CD4-positive, alpha-beta T cell treated with Interleukin-17A for 1 hour (primary cell): ENCODE results near the gene ZNF335.
"Not testable (repeated sequence)": the region's sequence is repeated elsewhere in the genome, so short reads cannot be mapped to it uniquely, and the experiment has no call there.

Experiments used
- DNase-seq: peaks from one replicate; pipeline ENCODE4 v3.0.0-alpha.2; 2020

Gene ZNF335

DNA sequence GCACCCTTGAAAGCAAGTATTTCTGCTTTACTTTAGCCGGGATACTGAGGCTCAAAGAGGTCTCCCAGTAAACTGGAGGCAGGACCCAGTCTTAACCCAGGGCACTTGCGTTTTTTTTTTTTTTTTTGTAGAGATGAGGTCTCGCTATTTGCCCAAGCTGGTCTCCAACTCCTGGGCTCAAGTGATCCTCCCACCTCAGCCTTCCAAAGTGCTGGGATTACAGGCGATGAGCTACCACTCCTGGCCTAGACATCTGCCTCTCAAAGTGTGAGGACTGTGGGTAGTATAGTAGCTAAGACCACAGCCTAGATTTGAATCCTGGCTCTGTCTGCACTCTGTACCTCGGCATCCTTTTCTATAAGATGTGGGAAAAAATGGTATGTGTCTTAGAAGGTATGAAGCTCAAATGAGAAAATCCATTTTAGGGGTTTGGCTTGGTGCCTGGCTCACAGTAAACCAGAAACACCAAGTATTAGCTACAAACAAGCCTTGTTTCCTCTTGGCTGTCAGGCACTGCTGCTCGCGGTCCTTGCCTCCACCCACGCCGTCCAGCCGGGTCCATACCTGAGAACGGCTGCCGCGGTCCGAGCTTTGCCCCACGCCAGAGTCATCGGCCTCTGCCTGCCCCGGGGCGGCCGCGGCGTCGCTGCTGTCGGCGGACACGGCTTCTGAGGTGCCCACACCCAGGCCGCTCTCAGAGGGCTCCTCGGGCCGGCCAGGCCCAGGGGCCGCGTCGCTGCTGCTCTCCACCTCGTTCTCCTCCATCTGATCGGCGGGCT is 1.2 kb downstream of the ZNF335 start:
- peak; percentile 25 for DNase-seq

DNA sequence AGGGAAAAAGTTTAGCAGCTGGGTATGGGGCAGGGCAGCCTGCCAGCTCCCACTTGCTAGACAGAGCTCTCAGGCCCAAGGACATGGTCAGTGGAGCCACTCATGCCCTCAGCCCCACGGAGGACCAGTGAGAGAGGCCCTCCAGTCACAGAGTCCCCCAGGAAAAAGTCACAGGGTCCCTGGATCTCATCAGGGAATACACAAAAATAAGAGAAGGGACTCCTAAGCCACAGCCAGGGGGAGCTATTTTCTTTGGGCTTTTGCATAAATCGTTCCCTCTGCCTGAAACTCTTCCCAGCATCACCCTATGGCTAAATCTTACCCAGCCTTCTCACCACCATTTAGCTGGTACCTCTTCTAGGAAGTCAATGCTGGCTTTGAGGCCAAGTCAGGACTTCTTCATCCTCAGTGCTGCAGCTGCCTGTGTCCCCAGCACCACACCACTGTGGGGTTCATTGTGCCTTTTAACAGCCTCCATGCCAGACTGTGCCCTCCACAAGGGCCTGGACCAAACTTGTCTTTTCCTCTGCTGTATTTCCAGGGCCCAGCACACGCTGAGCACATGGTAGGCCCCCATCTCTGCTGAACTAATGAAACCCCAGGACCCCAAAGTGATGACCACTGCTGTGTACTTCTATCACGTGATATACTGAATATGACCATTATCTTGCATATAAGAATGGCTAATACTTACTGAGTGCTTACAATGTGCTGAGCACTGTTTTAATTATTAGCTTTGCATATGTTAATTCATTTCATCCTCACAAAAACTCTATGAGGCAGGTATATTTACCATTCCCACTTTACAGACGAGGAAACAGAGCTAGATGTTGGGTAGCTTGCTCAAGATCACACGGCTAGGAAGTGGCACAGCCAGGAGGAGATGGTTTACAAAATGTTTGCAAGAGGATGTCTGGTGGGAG is 2.0 kb downstream of the ZNF335 start:
- peak; percentile 38 for DNase-seq

DNA sequence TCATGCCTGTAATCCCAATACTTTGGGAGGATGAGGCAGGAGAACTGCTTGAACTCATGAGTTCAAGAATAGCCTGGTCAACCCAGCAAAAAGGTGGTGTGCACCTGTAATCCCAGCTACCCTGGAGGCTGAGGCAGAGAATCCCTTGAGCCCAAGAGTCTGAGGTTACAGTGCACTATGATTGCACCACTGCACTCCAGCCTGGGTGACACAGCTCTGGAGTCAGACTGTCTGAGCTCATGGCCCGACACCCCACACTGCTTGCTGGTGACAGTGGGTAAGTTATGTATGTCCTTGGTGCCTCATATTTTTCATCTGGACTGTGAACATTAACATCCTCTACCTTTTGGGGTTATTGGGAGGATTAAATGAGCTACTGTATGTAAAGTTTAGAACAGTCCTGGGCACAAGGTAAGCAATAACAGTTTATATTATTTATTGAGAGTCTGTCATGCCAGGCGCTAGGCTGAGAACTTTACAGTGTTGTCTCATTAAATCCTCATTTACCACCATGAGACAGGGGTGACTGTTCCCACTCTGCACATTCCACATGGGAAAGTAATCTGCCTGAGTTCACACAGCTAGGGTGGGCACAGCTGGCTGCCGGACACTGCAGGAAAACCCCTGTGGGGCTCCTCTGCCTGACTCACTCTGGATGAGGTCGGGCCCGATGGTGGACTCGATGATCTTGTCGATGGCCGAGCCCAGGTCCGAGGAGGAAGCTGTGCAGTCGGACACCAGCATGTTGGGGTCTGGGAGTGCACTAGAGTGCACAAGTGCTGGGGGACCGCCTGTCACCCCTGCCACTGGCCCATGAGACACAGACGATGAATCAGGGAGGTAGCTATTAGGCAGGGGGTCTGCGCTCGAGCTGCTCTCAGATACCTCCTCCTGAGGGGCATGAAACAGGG is 2.9 kb downstream of the ZNF335 start:
- no peak for DNase-seq

DNA sequence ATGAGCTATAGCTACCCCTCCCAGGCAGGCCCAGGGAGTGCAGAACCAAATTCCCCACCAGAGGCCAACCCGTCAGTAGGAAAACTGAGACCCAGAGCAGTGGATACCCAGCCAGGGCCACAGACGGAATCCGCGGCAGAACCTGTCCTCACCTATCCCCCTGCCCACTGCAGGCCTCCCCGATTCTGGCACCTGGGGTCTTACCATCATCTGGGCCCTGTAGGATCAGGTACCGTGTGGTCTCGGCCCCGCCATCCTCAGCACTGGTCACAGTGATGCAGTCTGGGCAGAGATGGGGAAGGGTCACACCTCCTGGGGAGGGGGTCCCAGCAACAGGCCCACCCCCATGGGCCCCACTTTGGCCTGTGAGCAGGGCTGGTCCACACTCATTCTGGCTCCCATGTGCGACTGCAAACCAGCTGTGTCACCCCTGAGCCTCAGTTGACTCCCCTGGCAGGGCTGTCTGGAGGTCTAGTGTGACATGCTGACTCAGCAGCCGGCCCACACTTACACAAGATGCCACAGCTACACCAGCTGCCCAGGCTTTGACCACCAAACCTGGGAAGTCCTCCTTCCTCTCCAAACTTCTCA is 3.8 kb downstream of the ZNF335 start:
- no peak for DNase-seq

DNA sequence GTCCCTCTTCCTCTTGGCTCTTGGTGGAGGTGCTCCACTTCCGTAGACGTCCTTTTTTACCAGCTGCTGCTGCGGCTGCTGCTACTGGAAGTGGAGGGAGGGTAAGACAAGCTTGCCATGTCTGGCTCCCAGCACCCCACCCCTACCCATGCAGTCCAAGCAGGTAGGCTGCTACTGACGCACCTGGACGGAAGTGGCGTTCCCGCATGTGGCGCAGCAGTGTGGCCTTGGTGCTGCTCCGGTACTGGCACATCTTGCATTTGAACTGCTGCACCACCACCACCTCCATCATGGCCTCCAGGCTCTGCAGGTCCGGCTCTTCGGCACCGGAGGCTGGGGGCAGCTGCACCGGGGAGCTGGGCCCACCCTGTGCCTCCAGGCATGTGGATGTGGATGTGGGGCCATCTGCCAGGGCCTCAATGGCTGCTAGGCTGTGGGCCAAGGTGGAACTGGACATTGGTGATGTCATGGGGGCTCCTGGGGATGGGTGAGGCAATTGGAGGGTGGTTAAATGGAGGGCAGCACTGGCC is 4.4 kb downstream of the ZNF335 start:
- DNase-seq: no peak

DNA sequence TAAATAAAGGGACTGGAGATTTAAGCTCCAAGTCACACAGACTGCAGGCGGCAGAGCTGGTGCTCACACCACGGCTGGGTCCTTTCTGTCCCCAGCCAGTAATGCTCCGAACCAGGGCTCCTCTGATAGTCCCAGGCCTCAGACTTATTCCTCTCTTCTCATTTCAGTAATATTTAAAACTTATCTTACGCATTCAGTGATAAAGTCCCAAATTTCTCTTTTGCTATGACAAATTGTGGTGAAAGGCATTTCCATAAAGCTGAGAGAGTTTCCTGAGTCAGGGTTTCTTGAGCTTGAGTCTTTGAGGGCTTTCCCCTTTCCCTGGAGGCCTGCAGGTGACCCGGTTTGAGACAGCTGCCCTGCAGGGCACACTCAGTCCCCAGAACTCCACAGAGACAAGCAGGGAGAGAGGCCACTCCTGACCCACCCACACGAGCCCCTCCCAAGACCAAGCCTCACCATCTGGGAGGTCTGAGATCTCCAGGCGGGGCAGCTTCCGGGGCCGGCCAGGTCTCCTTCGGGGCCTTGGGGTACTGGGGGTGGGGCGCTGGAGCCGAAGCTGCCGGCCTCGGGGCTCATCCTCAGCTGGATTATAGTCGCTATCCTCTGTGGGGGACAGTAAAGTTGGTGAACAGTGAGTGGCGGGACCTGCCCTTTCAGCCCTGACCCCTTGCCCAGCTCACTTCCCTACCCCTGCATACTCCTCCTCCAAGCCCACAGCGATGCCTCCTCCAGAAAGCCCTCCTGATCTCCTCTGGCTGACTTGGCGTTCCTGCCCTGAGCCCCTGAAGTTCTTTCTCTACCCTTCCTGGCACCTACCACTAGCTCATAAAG is 6.6 kb downstream of the ZNF335 start:
- DNase-seq: no peak

DNA sequence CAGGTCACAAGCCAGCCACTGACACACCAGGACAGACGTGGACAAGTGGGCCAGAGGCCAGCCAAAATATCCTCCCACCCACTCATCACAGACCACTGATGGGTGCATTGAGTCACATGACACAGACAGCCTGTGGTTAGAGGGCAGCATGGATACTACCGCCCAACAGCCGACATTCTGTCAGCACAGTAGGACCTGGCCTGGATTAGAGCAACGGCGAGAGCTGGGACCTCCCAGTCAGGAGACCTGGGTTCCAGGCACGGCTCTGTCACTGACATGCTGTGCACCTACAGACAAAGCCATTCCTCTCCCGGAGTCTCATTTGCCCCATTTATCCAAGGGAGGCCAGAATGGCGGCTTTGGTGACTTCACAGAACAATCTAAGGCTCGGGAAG is 8.0 kb downstream of the ZNF335 start:
- no peak for DNase-seq

DNA sequence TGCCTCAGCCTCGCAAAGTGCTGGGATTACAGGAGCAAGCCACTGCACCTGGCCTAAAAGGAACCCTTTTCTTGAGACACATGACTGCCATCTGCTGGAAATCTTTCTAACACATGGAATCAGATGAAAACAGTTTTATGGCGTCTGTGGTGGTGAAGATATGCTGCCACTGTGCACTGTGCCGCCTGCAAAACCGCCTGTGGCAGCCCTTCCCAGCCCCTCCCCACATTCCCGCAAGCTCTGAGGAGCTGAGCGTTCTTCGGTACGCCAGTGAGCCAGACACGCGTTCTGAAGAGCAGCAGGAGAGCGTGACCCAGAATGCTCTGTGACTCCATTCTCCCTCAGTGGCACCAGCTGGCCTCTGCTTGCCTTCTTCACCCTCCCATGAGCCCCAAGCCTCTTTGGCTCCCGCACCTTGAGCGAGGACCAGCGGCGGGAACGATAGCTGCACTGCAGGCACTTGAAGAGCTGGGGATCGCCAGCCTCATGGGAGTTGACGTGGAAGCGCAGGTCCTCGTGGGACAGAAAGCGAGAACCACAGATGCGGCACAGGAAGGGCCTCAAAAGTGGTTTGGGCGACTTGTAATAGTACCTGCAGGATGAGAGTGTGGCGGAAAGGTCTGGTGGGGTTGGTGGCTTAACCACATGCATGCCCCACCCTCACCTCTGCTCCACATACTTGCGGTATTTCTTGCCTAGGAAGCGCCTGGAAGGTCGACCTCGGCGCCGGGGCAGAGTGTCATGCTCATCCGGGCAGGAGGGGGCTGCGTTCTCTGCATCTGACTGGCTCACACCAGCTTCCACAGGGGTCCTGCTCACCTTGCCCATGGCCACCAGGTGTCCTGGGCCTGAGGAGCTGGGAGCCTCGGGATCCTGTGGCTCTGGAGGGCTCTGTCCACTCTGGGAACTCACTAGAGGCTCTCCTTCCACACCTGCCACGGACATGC is 8.7 kb downstream of the ZNF335 start:
- DNase-seq: peak; percentile 56

DNA sequence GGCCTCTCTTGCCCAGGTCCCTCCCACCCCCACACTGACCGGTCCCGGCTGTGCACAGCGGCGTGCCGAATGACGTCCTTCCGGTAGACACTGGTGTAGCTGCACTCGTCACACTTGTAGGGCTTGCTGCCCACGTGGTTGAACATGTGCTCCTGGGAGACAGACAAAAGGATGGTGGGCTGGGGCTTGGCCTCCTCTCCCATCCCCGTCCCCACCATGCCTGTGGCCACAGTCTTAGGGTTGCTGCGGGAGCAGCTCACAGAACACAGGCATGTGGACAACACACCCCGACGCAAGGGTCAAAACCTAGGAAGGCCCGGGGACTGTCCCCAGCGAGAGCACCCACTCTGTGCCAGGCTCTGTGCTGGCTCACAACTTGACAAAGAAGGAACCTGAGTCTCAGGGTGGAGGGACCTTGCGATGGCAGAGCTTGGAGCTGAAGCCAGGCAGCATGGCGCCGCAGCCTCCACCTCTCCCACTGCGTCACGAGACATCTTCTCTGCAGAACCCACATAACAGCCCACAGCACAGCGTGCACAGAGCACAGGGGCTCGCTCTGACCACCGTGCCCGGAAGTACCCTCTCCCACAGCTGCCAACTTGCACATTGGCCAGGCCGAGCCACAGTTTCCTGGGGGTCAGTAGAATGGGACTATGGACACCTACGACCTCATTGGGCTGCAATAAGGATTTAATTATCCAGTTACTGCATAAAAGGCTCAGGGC is 9.8 kb downstream of the ZNF335 start:
- DNase-seq: no peak

DNA sequence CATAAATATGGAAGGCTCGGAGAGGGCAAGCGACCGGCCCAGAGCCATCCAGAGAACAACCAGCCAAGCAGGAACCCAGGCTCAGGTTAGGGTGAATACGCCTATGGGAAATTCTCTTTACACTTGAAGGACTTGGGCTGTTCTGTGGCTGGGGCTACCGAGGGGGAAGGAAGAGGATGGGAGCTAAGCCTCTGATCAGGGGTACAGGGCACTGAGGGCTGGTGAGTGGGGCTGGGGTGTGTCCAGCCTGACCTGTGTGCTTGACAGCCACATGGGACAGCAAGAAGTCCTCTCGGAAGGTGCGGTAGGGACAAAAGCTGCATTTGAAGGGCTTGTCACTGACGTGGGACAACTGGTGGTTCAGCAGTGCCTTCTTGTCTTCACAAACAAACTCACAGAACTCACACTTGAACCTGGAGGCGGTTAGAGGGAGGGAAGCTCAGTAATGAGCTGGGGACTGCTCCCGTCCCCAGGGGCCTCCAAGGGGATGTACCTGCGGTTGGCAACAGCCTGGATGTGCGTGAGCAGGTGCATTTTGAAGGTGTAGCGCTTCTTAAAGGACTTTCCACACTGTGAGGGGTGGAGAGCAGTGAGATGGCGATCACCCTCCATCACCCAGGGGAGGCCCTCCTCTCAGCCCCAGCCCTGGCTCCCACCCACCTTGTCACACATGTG is 11.9 kb downstream of the ZNF335 start:
- DNase-seq: no peak

DNA sequence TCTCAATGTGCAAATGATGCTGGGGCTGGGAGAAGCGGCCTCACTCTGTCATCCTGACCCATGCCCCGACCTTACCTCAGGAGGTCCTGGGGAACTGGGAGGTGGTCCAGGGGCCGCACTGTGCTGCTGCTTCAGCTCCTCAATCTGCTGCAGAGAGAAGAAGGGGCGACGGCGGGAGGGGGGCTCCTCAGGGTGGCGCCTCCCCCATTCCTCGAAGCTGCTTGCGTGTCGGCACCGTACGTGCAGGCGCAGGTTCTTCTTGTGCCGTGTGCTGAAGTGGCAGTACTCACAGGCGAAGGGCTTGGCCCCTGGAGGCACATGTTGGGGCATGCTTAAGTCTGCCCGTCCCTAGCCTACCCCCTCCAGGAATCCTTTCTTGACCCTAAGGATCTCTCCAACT is 12.9 kb downstream of the ZNF335 start:
- no peak for DNase-seq

DNA sequence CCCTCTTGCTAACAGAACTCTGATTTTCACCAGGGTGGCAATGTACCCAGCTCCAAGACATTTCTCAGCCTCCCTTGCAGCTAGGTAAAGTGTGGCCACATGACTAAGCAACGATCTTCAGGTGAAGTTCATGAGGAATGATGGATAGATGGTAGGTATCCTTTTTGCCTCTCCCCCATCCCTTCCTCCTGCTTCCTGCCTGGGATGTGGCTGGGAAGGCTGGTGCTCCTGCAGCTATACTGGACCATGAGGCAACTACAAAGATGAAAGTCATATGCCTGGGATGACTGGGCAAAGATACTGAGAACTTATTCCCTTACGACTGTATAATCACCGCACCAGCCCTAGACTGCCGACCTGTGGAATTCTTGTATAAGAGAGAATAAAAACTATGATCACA is 13.4 kb downstream of the ZNF335 start:
- DNase-seq: no peak

DNA sequence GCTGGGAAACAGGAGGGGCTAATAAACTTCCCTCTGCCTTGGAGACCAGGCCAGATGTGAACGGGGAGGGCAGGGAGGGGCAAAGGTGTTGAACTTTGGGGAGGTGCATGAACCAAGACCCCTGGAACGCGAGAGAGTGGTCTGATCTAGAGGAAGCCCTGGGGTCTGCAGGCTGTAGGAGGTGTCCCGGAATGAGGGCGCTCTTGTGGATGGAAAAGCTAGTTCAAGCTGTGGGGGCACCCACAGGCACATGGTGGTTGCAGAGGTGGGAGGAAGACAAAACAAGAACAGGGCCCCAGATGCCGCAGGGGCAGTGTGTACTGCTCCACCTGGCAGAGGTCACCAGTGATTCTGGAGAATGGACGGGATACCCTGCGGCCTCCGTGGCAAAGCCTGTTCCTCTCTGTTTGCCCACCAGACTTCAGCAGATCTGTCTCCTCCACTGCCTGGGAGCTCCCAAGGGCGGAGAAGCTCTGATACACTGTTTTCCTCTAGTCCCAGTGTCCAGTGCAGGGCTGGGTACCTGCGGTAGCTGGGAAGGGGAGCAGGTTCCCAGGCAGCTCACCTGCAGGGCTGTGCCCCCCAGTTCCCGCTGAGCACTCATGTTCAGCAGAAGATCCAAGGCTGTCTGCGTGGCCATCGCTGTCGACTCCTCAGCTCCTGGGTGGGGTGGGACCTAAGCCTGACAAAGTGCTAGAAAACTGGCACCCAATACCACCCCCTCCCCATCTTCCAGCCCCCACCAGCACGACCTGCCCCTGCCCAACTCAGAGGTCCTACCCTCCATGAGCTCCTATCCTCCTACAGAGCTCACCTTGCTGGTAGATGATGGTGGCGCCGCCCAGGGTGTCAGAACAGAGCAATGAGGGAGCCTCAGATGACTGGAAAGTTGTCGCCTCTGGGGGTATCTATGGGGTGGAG is 14.7 kb downstream of the ZNF335 start:
- DNase-seq: no peak

DNA sequence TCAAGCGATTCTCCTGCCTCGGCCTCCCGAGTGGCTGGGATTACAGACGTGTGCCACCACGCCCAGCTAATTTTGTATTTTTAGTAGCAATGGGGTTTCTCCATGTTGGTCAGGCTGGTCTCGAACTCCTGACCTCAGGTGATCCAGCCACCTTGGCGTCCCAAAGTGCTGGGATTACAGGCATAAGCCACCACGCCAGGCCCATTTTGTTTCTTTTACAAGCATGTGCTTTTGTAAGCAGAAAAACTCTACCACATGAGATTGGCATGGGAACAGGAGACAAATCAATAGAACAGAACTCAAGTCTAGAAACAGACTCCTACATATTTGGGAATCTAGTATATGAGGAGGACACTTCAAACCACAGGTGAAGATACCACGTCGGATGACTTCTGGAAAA is 15.7 kb downstream of the ZNF335 start:
- DNase-seq: not testable (repeated sequence)

DNA sequence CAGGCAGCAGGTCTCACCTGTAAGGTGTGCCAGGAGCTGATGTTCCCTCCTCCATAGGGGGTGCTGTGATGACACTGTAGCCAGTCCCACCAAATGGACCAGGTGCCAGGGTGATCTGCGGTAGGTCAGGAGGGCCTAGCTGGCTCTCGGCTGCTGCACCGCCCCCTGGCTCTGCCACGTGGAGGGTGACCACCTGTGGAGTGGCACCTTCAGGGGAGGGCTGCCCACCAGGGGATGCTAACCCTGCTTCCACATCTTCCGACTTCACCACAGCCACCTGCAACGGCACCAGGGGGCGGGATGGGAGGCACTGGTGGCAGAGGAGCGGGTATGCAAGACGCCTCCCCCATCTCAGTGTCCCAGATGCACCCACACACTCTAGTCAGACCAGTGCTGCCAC is 18.3 kb downstream of the ZNF335 start:
- no peak for DNase-seq

DNA sequence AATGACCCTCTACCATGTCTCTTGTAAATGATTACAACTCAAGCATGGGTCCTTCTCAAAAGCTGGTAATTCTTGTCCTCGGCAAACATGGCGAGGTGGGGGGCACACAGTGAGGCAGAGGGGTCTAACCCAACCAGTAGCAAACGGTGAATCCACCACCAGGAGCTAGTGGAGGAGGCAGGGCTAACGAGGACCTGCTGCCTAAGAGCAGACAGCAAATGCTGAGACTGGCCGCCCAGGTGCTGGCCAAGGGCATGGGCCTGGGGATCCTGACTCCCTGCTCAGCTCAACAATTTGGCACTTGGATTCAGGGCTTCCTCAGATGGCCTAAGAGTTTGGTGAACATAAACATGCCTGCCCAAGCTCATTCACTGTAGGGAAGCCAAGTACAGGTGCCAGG is 19.1 kb downstream of the ZNF335 start:
- DNase-seq: no peak

DNA sequence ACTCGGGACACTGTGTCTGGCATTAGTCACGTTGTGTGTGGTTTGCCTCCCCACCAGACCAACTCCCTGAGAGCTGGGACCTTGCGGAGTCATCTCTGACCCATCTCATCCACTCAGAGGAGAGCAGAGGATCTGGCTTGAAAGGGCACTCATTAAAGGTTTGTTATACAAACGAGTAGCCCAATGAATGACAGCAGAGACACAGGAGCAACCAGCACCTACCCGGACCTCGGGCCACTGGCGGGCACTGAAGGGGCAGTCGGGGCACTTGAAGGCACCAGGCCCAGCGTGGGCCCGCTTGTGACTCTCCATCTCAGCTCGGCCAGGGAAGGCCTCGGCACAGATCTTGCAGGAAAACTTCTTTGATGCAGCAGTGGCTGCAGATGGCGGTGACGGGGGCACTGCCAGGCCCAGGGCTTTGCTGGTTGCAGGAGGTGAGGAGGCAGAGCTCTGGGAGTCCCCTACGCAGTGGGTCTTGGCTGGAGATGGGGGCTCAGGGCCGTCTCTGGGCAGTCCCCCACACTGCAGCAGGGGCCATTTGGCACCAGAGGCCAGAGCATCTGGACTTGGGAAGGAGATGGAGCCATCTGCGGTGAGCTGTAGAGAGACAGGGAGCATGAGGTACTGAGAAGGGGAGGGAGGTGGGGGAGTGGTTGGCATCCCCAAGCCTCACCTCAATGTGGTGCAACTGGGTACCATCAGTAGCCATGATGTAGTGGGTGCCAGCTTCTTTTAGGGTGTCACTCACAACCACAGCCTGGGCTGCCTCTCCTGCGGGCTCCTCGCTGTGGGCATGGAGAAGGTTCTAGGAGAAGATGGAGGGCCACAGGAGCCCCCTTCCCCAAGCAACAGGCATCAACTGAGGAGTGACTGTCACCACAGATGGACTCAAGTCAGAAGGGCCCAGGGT is 19.8 kb downstream of the ZNF335 start:
- DNase-seq: no peak
